Measurements from ENCODE around the gene MSRB3.
A peak's percentile ranks its signal among the peaks of the same experiment; 100 is the strongest.
"Not testable (repeated sequence)": the region's sequence is repeated elsewhere in the genome, so short reads cannot be mapped to it uniquely, and the experiment has no call there.

Gene MSRB3

DNA sequence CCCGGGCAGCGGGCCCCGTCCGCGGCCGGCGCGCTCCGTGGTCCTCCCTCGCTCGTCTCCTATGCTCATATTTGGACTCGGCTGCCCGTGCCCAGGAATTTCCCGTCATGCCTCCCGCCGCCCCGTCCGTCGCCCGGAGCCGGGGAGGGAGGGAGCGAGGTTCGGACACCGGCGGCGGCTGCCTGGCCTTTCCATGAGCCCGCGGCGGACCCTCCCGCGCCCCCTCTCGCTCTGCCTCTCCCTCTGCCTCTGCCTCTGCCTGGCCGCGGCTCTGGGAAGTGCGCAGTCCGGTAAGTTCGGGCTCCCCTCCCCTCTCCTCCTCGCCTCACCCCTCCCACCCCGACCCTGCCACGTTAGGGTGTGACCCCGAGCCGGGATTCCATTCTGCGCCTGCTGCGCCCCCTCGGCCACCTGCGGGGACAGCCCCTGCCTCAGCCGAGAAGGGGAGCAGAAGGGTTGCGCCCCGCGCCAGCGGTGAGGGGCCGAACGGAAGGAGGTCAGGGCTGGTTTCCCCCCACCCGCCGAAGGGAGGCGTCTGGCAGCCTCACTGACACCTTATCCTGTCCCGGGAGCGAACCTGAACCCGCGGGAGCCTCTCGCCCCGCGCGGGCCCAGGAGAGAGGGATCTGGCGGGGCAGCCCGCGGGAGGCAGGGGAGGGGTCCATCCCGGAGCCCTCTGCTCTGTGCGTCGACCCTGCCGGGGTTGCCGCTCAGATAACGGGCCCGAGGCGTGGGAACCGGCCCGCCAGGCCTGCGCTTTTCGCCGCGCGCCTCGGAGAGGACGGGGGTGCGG, at the start of gene MSRB3:
TSS of gene MSRB3 (plus strand) at position 108 of the 793 bp plus-strand sequence. CDS start 29,897 bp downstream, outside the sequence.
- peak; percentile 38 for DNase-seq

DNA sequence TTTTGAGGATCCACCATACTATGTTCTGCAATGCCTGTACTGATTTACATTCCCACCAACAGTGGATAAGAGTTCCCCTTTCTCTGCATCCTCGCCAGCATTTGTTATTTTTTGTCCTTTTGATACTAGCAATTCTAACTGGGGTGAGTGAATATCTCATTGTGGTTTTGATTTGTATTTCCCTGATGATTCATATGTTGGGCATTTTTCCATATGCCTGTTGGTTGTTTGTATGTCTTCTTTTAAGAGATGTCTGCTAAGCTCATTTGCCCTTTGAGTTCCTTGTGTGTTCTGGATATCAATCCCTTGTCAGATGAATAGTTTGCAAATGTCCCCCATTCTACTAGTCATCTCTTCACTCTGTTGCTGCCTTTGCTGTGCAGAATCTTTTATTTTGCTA, 49.0 kb upstream of the MSRB3 start:
- DNase-seq, result no peak

DNA sequence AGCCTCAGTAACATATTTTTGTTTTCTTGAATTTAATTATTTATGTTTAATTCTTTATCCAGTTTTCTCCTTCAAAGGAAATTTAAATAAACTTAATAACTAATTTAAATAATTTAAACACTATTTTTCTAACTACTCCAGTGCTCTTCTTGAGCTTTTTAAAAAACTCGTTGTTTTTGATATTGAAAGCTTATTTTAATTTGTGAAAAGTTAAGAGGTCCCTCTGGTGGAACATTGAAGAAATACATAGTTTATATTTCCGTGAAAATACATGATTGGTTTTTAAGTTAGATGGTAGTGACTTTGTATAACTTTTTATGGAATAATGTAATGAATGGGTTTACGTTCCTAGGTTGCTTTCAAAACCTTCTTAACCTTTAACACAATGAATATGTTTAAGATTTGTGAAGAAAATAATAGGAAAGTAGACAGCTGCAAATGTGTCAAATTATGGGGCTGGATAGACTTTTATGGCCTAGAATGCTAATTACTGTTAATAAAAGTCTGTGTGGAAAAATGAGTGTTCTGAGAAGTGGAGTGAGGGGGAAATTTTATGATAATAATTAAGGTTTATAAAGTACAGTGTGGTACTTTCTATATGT, 45.9 kb upstream of the MSRB3 start:
- DNase-seq, result no peak

DNA sequence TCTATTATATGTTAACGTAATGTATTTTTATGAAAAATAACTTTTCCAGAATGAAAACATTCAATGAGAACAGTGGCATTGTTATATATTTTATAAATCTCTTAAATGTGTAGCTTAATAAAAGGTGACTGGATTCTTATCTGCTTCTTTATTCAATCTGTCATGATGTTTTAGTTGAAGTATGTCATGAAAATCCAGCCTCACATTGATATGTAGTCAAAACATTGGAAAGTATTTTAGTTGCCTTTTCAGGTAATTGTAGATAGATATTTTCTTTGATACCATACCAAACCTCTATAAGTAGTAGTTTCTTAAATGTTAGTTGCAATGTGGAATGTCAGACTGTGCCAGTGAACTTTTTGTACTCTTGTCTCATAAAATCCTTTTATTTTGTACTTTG, 41.3 kb upstream of the MSRB3 start:
- no peak for DNase-seq

DNA sequence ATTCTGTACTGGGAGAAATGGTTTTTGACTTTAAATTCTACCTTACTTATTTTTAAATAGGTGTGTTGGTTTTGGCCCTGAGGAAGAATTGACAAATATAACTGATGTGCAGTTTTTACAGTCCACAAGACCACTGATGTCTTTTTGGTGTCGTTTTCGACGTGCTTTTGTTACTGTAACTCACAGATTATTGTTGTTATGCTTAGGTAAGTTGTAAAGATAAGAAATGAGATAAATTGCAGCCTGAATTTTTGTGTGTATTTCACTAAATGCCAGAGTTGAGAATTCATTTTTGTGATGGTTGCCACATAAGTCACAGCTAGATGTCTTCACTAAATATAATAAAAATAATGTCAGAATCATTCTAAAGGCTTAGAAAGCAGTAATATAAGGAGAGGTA, 39.9 kb upstream of the MSRB3 start:
- no peak for DNase-seq

DNA sequence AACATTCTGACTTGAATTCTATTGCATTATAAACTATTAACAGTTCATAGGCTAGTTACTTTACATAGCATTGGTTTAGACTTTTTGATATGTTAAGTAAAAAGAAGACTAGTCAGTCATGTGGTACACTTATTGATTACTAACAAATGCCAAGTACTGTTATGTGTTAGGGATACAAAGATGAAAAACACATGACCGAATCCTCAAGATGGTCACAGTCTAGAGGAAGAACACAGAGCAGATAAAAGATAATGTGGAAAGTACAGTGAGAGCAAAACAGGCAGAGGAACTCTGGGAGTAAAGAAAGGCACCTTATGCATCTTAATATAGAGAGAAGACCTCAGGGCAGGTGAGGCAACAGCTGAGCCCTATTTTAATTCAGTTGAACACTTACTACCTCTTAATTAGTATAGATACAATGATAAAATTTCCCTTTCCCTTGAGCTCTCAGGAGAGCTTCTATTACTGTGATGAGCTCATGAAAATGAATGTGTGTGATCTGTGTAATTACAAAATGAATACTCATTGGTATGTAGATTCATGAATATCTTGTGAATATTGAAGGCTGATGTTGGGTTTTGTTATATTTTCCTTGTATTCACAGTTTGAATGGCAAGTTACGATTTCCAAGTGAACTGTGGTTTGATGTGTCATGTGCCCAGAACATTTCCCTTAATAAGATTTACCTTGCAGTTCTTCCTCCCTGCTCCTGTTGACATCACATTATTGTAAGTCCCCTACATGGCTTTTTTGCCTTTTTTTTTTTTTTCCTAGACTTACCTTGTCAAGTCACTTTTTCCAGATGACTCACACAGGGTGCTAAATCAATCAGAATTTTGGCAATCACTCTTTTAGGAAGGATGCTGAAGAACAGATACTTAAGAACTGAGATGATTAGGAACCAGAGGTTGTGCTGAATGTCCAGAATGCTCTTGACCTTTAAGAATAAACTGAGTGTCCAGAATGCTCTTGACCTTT, 29.5 kb upstream of the MSRB3 start:
- DNase-seq, result peak; percentile 7

DNA sequence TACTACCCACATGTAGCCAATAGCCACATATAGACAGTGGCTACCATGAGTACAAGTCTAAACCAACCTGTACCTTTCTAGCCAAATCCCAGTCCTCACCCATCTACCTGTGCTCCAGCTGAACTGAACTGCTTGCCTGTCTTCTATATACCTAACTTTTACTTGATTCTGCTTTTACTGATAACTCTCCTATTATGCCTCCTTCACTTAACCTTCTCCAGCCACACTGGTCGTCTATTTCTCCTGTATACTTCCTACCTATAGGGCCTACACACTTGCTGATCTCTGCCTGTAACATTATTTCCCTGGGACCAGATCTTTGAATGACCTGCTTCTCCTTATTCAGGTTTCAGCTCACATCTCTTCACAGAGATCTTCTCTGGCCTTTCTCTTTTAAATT, 26.0 kb upstream of the MSRB3 start:
- no peak for DNase-seq

DNA sequence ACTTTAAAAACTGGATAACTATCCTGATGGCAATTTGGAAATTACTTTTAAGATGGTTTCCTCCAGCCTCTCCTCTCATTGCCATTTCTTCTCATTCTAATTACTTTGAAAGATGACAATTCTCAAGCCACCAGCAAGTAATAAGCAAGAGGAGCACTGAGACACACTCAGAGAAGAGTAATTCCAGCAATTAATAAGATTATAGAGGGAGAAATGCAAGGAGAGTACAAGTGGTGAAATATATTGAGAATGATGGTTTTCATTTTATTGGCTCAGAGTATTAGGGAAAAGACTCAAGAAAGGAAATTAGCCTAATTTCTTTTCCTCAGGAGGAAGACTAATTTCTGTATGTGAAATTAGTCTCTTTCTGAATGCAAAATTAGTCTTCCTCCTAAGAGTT, 20.5 kb upstream of the MSRB3 start:
- DNase-seq, result no peak

DNA sequence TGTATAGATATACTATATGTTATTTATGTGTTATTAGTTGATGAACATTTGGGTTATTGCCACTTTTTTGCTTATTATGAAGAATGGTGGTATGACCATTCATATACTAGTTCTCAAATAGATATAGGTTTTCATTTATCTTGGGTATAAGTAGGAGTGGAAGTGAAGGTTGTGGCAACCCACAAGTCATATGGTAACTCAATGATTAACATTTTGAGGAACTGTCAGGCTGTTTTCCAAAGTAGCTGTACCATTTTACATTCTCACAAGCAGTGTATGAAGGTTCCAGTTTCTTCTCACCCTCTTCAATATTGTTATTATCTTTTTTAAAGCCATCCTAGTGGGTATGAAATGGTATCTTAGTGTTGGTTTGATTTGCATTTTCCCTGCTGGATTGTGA, 19.0 kb upstream of the MSRB3 start:
- DNase-seq, result no peak

DNA sequence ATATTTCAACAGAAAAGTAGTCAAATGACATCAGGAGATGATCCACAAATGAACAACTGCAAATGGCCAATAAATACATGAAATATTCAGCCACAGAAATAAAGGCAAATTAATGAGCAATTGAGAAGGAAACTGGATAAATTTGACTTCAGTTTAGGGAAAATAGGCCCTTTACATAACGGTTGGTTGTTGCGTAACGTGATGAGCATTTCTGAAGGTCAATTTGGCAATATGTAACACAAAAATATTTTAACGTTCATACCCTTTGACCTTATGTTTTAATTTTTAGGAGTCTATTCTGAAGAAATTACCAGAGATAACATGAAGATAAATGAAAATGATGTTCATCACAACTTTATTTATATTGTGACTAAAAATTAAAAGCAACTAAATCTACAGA, 14.7 kb upstream of the MSRB3 start:
- no peak for DNase-seq

DNA sequence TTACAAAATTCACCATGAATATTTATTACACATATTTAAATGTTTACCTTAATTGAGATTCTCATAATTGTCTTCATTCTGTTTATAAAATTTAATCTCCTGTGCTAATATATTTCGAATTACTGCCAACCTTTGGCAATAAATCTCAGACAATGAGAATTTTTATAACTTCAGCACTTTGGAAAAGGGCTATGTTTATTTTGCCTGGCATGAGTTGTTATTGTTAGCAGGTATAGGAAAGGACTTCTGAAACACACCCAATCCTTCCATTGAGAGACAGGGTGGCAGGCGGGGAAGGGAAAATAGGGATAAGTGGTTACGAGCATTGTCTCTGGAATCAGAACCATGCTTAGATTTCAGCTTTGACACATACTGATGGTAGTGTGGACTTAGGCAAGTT, 12.1 kb upstream of the MSRB3 start:
- no peak for DNase-seq

DNA sequence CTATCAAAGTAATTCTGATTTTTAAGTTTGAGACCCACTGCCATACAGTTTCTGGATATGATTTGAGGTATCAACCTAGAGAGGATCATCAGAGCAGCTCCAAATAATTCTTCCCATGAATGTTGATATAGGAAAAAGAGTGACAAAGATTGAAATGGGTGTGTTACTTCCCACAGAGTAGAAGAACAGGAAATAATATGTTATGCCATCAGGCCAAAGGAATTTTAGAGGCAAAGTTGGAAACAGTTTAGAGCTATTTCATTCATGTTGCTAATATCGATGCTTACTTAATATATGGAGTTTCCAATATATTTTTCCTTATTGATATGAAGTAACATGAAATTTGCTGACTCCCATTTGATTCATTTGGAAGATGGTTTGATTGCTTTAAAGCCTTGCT, 8.9 kb upstream of the MSRB3 start:
- DNase-seq, result no peak

DNA sequence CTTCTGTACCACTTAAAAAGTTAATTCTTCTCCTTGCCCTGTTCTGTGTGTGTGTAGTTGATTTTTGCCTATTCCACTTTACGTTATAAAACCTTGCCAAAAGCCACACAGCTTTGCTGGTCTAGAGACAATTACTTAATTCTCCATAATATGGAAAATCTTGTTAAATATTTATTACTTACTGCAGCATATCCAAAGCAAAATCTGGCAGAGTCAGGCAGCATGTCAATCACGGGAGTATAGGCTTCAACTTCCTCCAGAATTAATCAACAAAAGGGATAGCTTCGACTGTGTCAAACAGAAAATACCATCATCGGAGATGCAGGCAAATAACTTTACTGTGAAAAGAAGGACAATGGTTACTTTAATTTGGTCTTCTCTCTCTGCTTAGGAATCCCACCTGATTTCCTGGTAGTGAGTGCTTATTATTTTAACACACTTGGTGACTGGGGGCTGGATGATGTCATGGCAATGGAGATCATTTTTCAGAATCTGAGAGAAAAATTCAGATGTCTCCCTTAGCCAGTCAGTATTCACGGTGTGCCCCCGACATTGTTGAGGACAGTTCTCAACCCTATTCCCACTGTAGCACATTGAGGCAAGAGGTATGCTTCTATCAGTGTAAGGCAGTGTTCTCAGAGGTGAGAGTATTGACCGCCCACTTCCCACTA, 3.7 kb upstream of the MSRB3 start:
- DNase-seq, result no peak

DNA sequence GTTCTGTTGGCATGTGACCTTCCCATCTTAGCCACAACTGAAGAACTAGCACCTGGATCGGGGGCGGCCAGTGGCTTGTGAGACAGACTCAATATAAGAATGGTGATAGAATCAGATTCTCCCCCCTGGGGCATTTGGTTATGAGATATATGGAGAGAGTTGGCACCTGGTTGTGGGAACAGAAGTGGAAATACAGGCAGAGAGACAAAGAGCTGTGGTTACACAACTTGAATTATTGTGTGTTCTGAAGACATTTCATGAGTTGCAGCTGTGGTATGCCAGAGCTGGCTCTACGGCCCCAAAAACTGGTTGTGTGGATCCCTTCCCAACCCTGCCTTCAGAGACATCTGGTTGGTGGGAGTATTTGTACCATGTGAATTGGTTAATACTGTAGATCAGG, 2.9 kb upstream of the MSRB3 start:
- no peak for DNase-seq

DNA sequence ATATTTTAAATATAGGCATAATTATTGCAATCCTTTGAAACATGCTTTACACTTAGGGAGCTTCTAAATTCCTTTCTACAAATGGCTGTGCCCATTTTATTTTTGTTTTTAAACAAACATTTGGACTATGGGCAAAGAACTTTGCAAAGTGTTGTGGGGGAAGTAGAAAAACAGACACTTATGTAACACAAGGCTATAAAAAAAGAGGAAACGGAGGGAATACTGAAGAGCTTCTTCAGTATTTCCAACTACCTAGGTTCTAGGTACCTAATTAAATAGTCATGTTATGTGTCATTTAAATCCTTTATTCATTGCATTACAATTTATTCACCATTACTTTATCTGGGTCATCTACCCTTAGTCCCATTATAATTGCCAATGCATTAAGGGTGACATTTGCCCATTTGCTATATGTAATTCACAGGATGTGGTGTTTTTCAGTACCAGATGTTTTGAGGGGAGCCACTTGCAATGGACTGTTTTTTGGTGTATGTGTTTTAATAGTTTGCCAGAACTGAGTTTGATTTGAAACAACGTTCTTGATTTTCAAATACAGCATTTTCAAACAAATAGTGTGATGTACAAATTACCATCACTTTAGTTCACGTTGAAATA, 1.5 kb upstream of the MSRB3 start:
- no peak for DNase-seq

DNA sequence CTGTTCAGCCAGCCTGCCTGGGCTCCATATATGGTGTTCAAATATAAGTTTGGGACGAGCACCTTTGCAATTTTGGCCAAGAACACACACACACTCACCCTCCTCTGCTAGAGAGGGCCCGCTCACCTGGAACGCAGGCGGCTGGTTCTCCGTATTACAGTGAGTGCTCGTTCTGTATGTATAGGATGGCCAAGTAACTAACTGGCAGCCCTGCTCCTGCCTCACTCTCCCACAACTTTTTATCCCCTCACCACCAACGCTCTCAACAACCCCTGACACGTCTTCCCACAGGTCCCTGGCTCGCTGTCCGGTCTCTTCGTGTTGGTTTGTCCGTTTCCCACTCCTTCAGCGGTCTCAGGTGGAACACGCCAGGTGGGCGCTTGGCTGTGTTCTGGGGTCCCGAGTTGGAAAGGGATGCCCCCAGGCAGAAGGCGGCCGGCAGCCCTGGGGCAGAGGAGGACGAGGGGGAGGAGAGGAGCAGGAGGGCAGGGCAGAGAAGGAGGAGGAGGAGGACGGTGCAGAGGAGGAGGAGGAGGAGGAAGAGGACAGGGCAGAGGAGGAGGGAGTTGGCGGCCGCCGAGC, 398 bp upstream of the MSRB3 start:
- DNase-seq, result no peak

DNA sequence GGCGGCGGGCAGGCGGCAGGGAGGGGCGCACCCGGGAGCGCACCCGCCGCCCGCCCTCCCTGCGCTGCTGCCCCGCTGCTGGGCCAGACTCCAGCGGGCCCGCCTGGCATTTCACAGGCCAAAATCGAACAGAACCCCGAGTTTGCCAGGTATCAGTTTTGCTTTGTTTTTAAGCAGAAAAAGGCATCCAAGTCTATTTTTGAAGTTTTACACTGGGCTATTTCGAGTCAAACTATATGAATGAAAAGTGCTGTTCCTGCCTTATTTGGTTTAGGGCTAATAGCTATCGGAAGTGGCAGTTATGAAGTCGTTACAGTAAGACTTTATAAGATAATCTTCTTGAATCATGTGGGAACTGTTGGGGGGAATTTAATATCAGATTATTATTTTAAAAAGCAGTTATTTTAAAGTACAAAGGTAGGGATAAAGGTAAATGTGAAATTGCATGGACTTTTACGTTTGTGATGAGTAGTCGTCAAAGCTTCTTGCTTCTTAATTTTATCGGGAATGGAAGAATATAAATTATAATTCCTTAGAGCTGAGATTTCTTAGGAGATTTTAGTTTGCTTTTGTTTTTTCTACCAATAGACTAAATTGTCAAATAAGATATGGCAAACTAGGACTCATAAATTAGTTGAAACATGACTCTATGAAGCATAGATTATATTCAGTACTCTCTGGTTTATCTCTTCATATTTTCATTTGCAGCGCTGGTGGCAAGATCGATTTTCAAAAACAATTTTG, 1.1 kb downstream of the MSRB3 start:
- DNase-seq, result no peak

DNA sequence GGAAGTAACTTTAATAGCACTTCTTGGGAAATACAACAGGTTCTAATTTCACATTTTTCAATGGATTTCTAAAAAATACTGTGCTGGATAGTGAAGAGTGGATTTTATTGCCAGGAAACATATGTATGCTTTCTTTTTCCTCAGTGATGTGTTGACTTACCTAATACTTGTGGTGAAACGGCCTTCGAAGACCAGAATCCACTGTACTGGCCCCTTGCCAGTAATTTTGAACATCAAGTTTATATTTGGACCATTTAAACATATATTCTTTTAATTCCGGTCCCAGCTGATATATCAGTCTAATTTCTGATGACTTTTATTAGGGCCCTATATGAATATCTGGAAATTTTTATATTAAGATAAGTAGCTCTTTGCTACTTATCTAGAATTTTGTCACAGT, 1.8 kb downstream of the MSRB3 start:
- DNase-seq, result no peak

DNA sequence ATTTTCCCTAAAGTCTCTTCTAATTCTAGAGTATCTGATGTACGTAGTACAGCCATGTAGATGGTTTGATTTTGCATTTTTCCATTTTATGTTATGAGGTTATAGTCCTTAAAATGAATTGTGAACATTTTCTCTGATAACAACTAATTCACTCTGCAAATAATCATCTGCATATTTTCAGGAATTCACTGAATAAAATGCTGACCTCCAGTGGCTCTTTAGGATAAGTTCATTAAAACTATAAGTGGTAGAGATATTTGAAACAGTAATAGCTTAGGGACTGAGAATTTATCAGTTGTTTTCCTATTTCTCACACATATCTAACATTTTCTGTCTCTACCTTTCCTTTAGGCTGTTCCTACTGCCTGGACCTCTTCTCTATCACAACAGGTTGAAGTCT, 4.4 kb downstream of the MSRB3 start:
- DNase-seq, result no peak

DNA sequence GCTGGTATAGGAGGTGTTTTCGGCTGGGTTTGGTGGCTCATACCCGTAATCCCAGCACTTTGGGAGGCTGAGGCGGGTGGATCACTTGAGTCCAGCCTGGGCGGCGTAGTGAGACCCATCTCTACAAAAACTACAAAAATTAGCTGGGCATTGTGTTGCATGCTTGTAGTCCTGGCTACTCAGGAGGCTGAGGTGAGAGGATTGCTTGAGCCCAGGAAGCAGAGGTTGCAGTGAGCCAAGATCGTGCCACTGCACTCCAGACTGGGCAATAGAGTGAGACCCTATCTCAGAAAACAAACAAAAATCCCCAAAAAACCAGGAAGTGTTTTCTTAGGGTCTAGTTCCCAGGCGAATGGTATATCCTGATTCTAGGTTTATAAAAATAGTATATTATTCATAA, 7.0 kb downstream of the MSRB3 start:
- not testable (repeated sequence) for DNase-seq

DNA sequence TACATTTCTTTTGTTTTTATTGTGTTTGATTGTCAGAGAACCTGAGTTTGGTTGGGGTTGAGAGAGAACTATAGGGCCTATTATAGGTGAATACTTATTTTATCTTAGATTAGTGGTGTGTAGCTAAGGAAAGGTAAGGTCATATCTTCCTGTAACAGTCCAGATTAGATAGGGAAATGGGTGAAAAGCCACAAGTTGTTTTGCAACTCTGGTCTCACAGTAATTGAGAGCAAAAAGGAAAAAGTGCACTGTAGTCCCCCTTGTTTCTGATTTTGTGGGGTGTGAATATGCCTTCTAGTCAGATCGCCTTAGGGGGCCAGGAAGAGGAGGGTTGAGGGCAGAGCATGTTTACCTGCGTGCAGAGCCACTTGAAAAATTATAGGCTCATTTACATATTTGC, 8.9 kb downstream of the MSRB3 start:
- DNase-seq, result no peak
